DMS53 (cell line): Measurements from ENCODE around the gene LRMDA.
A peak's percentile ranks its signal among the peaks of the same experiment; 100 is the strongest.
"Not testable (repeated sequence)": the region's sequence is repeated elsewhere in the genome, so short reads cannot be mapped to it uniquely, and the experiment has no call there.

Experiments
- DNase-seq: peaks from one replicate; lab custom pipeline; 2025; lab: John Stamatoyannopoulos, UW

Gene LRMDA

DNA sequence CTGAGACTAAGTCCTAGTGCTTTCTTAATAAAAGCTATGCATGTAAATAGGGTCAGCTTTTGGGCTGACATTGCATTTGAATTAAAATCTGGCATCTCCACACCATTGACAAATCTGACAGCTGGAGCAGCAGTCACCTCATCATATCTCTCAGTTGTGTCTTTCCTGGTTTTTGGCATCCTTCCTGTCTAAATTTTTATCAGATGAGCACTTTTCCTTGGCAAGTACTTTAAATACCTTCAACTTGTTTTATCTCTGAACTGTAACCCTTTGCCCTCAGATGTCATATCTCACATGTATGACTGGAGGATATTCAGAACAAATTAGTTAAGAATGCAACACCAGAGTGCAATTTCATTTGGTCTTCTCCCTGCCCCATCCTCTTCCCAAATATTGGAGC, 1066.2 kb downstream of the LRMDA start:
- no peak for DNase-seq

- no peak for DNase-seq
These were observed 1073.4 kb downstream of the LRMDA start for GRCh38 chr10:76504823-76505222.

- no peak for DNase-seq
These were observed 1078.0 kb downstream of the LRMDA start for GRCh38 chr10:76509446-76509845.

- no peak for DNase-seq
These were observed 1082.9 kb downstream of the LRMDA start for GRCh38 chr10:76514321-76514720.

DNA sequence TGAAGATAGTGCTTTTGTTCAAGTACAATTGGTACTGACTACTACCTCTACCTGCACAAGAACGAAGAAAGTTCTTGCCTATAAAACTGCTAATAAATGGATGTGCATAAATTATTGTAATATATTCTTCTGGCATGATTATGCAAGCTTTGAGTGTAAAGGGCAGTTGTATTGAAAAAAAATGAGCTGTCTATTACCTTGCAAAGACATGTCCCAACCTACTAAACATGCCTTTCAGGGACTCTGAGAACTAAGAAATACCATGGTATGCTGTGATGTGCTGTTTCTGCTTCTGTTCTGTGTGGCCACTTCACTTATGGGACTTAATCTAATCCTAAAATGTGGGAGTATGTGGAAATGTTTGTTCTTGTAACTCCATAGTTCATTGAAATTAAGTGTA, 1083.4 kb downstream of the LRMDA start:
- no peak for DNase-seq

DNA sequence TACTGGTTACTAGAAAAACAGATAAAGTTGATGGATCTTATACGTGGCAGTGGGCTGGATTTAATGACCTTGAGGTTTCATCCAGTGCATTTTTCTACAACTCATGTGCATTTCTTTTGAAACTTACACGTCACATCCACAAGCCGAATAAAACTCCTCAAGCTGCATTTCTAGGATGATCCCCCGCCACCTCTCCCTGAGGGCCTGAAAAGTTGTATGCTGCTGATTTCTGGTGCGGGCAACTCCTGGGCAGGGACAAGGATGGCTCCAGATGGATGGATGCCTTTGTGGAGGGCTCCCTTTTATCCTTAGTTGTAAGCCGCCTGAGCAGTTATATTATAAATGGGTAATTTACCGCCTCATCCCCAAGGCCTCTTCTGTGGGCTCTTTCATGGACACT, 1091.1 kb downstream of the LRMDA start:
- DNase-seq = no peak

- no peak for DNase-seq
These were observed 1091.8 kb downstream of the LRMDA start for GRCh38 chr10:76523246-76523645.

DNA sequence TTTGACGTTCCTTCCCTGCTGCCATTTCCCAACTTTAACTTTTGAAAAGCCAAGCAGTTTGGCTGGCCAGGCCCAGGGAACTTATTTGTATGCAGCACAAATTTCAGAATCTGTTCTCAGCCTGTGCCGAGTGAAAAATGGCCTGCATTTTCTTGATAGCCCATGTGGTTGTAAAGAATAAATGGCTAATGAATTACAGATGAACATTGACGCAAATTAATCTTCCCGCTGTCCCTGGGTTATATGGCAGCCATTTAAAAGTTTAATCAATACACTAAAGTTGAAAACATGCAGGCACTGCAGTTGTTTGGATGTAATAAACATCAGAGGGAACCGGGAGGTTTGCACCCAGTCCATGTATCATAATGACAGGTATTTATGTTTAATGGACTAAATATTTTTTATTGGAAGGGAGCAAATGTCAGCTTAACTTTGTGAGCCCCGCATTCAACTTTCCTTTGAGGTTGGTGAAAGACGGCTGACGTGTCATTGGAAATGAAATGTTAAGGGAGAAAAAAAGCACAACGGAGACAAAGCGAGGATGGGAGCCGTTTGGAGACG, 1092.4 kb downstream of the LRMDA start:
- no peak for DNase-seq

DNA sequence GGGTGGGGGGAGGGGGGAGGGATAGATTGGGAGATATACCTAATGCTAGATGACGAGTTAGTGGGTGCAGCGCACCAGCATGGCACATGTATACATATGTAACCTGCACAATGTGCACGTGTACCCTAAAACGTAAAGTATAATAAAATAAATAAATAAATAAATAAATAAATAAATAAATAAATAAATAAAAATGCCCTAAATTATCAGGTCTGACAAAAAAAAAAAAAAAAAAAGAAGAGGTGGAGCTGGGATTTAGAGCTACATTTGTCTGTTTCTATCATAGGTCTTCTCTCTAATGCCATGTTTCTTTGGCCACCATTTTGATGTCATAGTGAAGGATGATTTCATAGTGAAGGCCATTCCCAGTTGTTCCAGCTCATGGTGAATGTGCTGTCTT, 1095.4 kb downstream of the LRMDA start:
- not testable (repeated sequence) for DNase-seq

- DNase-seq = no peak
These were observed 1108.9 kb downstream of the LRMDA start for GRCh38 chr10:76540331-76540730.

DNA sequence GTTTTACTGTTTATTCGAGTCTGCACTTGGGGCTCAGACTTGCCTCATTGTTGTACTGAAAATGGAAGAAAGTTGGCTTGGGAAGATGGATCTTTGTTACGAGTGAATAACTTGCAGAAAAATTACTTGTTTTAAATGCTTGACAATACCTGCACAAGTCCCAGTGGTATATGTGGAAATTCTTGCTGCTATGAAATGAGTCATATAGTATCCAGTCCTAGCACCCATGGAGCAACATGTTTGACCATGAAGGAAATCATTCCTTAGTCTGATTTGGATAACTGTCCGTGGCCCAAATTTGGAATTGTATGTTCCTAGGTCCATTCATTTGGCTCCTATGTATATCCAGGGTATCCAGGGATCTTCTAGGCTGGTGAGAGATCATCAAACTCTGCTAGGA, 1109.4 kb downstream of the LRMDA start:
- DNase-seq = no peak

- no peak for DNase-seq
These were observed 1110.4 kb downstream of the LRMDA start for GRCh38 chr10:76541852-76542251.

DNA sequence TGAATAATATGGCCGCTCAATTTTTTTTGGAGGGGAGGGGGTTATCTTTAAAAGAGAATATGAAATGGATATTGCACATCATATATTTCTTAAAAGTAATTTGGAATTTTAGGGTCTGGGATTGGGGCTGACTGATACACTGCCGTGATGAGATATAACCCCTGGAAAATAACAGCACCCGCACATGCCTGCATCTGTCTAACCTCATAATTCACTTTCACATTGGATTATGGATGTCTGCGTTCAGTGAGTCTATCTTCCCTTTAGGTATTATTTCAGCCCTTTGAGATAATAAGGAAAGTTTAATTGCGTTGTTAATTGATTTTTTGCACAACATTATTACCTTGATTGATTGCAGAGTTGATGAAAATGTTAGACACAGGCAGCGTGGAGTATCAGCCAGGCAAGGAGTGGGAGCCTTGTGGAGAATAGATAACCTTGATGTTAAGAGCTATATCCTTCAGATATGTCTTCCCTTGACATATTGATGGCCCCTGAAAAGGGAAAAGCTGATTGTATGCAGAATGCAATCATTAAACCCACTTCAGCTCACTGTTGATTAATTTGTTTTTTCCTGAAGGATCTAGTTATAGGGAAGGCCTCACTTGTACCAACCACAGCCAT, 1111.0 kb downstream of the LRMDA start:
- DNase-seq = no peak

DNA sequence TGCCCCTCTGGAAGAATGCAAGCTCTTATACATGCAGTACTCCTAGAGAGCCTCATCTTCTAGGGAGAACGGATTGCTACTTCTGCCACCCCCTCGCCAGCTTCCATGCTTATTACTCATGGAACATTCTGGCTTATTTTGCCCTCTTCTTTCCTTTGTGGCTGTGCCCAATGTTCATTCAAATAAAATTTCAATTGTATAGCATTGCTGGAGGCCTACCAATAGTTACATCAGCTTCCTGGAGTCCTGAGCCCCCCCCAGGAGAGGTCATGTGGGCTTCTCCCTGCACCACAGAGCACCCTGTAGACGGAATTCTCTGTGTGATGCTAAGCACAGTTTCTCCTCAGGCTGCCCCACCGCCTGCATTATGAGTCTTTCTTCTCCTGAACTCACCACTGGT, 1112.2 kb downstream of the LRMDA start:
- DNase-seq = no peak

DNA sequence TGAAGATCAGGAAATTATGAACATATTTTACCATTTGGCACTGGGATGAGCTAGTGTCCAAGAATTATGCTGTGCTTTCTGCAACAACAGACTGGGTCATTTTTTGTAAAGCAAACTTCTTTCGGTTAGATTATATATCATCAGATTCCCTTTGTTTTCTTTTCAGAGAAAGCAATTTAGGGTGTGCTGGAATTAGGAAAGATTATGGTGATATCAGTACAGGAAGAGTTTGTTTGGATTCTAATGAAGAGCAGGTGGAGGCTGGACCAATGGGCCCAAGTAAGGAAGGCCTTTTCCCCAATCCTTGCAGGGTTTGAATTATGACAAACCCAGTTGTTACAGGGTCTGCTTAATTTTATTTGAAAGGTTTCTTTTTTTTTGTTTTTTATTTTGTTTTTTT, 1113.4 kb downstream of the LRMDA start:
- DNase-seq = no peak

- peak; percentile 27 for DNase-seq
These were observed 1115.0 kb downstream of the LRMDA start for GRCh38 chr10:76546411-76546810.

- peak; percentile 91 for DNase-seq
These were observed 1116.0 kb downstream of the LRMDA start for GRCh38 chr10:76547352-76547972.

DNA sequence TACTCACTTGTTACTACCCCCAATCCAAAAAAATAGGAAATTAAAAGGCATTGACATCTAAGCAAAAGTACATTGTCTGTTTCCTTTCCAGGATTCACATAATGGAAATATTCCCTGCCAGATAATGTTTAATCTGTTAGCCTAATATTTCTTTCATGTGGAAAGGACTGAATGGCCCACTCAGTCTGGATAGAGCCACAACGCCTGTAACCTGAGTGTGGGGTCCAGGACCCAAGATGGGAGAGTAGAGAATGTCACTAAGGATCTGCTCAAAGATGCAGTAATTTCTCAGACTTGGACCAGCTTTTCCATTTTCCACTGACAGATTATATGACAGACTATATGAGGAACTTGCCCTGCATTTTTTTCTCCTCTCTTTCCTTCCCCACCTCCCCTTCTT, 1117.3 kb downstream of the LRMDA start:
- DNase-seq = no peak

- DNase-seq = no peak
These were observed 1117.7 kb downstream of the LRMDA start for GRCh38 chr10:76549171-76549570.

DNA sequence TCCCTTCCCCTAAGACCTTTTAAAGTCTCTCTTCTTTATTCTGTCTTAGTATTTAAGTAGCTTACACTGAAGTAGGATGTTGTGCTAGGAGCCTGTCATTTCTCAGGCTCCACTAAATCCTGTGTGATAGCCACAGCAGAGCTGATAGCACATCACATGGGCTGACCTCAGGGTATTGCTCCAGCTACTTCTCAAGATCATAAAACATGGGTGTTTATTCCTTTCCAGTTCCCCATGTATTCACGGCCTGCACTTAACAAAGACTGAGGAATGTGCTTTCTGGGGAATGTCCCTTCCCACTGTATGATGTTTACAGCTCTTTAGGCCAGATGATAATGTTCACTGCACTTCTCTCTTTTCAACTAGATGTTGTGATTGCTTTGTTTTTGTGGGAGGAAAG, 1119.4 kb downstream of the LRMDA start:
- no peak for DNase-seq

- no peak for DNase-seq
These were observed 1120.9 kb downstream of the LRMDA start for GRCh38 chr10:76552091-76552873.

- no peak for DNase-seq
These were observed 1122.0 kb downstream of the LRMDA start for GRCh38 chr10:76553263-76554032.
